ENCODE measurements around the gene PLPP7. TPM values are rescaled to one million over a fixed set of nuclear protein-coding genes. Genes with fewer than 3 reads are reported as not detected.
A peak's percentile ranks its signal among the peaks of the same experiment; 100 is the strongest.

PLPP7 gene
- total and polyA plus RNA-seq, 2 donors from 2014 or later = 4.0 to 5.5 TPM

GRCh38 chr9:131277910-131278701 lies 11.4 kb upstream of the PLPP7 start:
- peaks cover 7% of the 10 kb centered on the region for H3K27me3 ChIP-seq (ENCODE audit: control insufficient read depth, insufficient read depth, low read length)
- H3K4me1 ChIP-seq (ENCODE audit: control insufficient read depth in 2 of 3, insufficient read depth in 2 of 3, low read depth in 1 of 3, low read length in 3 of 3) = peaks cover 0 to 4% (median 0%) of the 10 kb centered on the region in 3 donors
- FAIRE-seq = no peak
- intact Hi-C loops (cut with DNase I) = no loop called here
- peak; percentile 88 to 95 (median 90) for DNase-seq
- no peak for TF ChIP-seq CTCF (IDR thresholded peaks at IDR 0.05; ENCODE audit: borderline replicate concordance, extremely low read depth, insufficient read depth)
- H3K36me3 ChIP-seq (ENCODE audit: control insufficient read depth in 2 of 3, insufficient read depth in 3 of 3, low read length in 3 of 3) = no peaks in the 10 kb centered on the region
- no peak overlapping the region for H3K9ac ChIP-seq (ENCODE audit: low read length in 3 of 3)
- no peaks in the 10 kb centered on the region for H3K9me3 ChIP-seq (ENCODE audit: control insufficient read depth in 2 of 3, insufficient read depth in 1 of 3, low read length in 3 of 3)
- H3K27ac ChIP-seq (ENCODE audit: low read depth in 2 of 2, low read length in 2 of 2) = no peak overlapping the region
- H3K4me3 ChIP-seq (ENCODE audit: low read length in 3 of 3) = peak overlapping the region in 1 of 3 donors; percentile 29

- no peaks in the 10 kb centered on the region for H3K36me3 ChIP-seq (ENCODE audit: control insufficient read depth in 2 of 3, insufficient read depth in 3 of 3, low read length in 3 of 3)
- no peak for TF ChIP-seq CTCF (IDR thresholded peaks at IDR 0.05; ENCODE audit: borderline replicate concordance, extremely low read depth, insufficient read depth)
- DNase-seq (no peak), FAIRE-seq (no peak)
- H3K27me3 ChIP-seq (ENCODE audit: control insufficient read depth, insufficient read depth, low read length) = peaks cover 7% of the 10 kb centered on the region
- intact Hi-C loops (cut with DNase I) = no loop called here
- H3K4me3 ChIP-seq (ENCODE audit: low read length in 3 of 3) = no peak overlapping the region
- H3K9ac ChIP-seq (ENCODE audit: low read length in 3 of 3) = no peak overlapping the region
- no peak overlapping the region for H3K27ac ChIP-seq (ENCODE audit: low read depth in 2 of 2, low read length in 2 of 2)
- H3K9me3 ChIP-seq (ENCODE audit: control insufficient read depth in 2 of 3, insufficient read depth in 1 of 3, low read length in 3 of 3) = no peaks in the 10 kb centered on the region
- peaks cover 0 to 2% (median 0%) of the 10 kb centered on the region in 3 donors for H3K4me1 ChIP-seq (ENCODE audit: control insufficient read depth in 2 of 3, insufficient read depth in 2 of 3, low read depth in 1 of 3, low read length in 3 of 3)
These were observed 10.8 kb upstream of the PLPP7 start for GRCh38 chr9:131278702-131279111.

- intact Hi-C loops (cut with DNase I) = no loop called here
- FAIRE-seq = no peak
- Histone ChIP-seq H3K4me3 (ENCODE audit: low read length in 3 of 3) (no peak overlapping the region), H3K27me3 (ENCODE audit: control insufficient read depth, insufficient read depth, low read length) (peaks cover 7% of the 10 kb centered on the region), H3K9ac (ENCODE audit: low read length in 3 of 3) (no peak overlapping the region), H3K4me1 (ENCODE audit: control insufficient read depth in 2 of 3, insufficient read depth in 2 of 3, low read depth in 1 of 3, low read length in 3 of 3) (peaks cover 0 to 2% (median 0%) of the 10 kb centered on the region in 3 donors), H3K36me3 (ENCODE audit: control insufficient read depth in 2 of 3, insufficient read depth in 3 of 3, low read length in 3 of 3) (no peaks in the 10 kb centered on the region), H3K27ac (ENCODE audit: low read depth in 2 of 2, low read length in 2 of 2) (no peak overlapping the region), H3K9me3 (ENCODE audit: control insufficient read depth in 2 of 3, insufficient read depth in 1 of 3, low read length in 3 of 3) (no peaks in the 10 kb centered on the region)
- no peak for DNase-seq
- TF ChIP-seq CTCF (IDR thresholded peaks at IDR 0.05; ENCODE audit: borderline replicate concordance, extremely low read depth, insufficient read depth) = no peak
These were observed 10.2 kb upstream of the PLPP7 start for GRCh38 chr9:131279196-131279862.
